HFFc6 (cell line): ENCODE data around the gene NLGN2. TPM values are rescaled to one million over a fixed set of nuclear protein-coding genes. Genes with fewer than 3 reads are reported as not detected.

ENCODE experiments used
- DNase-seq: peaks from one replicate; pipeline ENCODE4 v3.0.0-alpha.2; 2018
- H3K27ac Mint-ChIP-seq: 2 replicates; pipeline ENCODE4 v1.8.0; 2020; ENCODE audit warnings: mild to moderate bottlenecking, mixed read lengths
- H3K27me3 Mint-ChIP-seq: 2 replicates; pipeline ENCODE4 v1.8.0; 2021; ENCODE audit warnings: mild to moderate bottlenecking, moderate library complexity, mixed read lengths; ENCODE audit not compliant: insufficient read depth
- H3K36me3 Mint-ChIP-seq: 2 replicates; pipeline ENCODE4 v1.8.0; 2021; ENCODE audit warnings: low read depth, mixed read lengths
- H3K4me1 Mint-ChIP-seq: 2 replicates; pipeline ENCODE4 v1.8.0; 2020; ENCODE audit warnings: low read depth, mixed read lengths
- H3K4me3 Mint-ChIP-seq: 2 replicates; pipeline ENCODE4 v1.8.0; 2020; ENCODE audit warnings: mild to moderate bottlenecking, moderate library complexity, mixed read lengths
- H3K9me3 Mint-ChIP-seq: 2 replicates; pipeline ENCODE4 v1.8.0; 2020; ENCODE audit warnings: mild to moderate bottlenecking, mixed read lengths
- CTCF ChIP-seq: fragments of 200-600 bp; sonication (generic); IDR thresholded peaks from 2 replicates; pipeline ENCODE4 v1.5.0; 2021; ENCODE audit warnings: antibody characterized with exemption, mild to moderate bottlenecking
- total RNA-seq, 6 experiments: library from RNA; stranded (reverse); fragmentation: NEBNext Ultra II Directional; extraction: Animal tissue kit (Norgen Biotek cat#: 25700); gene quantifications; 2 replicates in 1 of 6; 3 replicates in 5 of 6; pipeline ENCODE4 v1.2.3, GENCODE V29; 2021

The NLGN2 gene
- total RNA-seq, 6 experiments from 2014 or later, result 41.3 to 57.3 (median 46.2) TPM

GRCh38 chr17:7466318-7466638 lies 58.6 kb downstream of the NLGN2 start:
- H3K36me3 Mint-ChIP-seq, result peaks cover 6% of the 10 kb centered on the region; the same call in 1 of the 2 replicates
- H3K27ac Mint-ChIP-seq, result peak overlapping the region; percentile 69; the same call in 1 of the 2 replicates
- H3K27me3 Mint-ChIP-seq, result peaks cover 2% of the 10 kb centered on the region; the same call in 1 of the 2 replicates
- H3K9me3 Mint-ChIP-seq, result no peaks in the 10 kb centered on the region
- no peak overlapping the region for H3K4me3 Mint-ChIP-seq
- peaks cover 11% of the 10 kb centered on the region for H3K4me1 Mint-ChIP-seq
- TF ChIP-seq CTCF, result no peak
- DNase-seq, result no peak

GRCh38 chr17:7466639-7467341 lies 59.1 kb downstream of the NLGN2 start:
- no peak for TF ChIP-seq CTCF
- H3K36me3 Mint-ChIP-seq, result peaks cover 4% of the 10 kb centered on the region; the same call in 1 of the 2 replicates
- H3K4me1 Mint-ChIP-seq, result peaks cover 11% of the 10 kb centered on the region
- DNase-seq, result peak; percentile 53
- peaks cover 2% of the 10 kb centered on the region for H3K27me3 Mint-ChIP-seq
- peak overlapping the region; percentile 69 for H3K27ac Mint-ChIP-seq
- no peaks in the 10 kb centered on the region for H3K9me3 Mint-ChIP-seq
- H3K4me3 Mint-ChIP-seq, result no peak overlapping the region; the same call in 1 of the 2 replicates

GRCh38 chr17:7467498-7467897 lies 59.9 kb downstream of the NLGN2 start:
- peaks cover 11% of the 10 kb centered on the region for H3K4me1 Mint-ChIP-seq
- DNase-seq, result no peak
- no peak for TF ChIP-seq CTCF

GRCh38 chr17:7468290-7468689 lies 60.6 kb downstream of the NLGN2 start:
- Mint-ChIP-seq H3K27me3 (peaks cover 2% of the 10 kb centered on the region), H3K36me3 (peaks cover 4% of the 10 kb centered on the region; the same call in 1 of the 2 replicates), H3K27ac (peak overlapping the region; percentile 3; the same call in 1 of the 2 replicates), H3K4me3 (no peak overlapping the region), H3K4me1 (peaks cover 11% of the 10 kb centered on the region), H3K9me3 (no peaks in the 10 kb centered on the region)
- DNase-seq, result no peak
- TF ChIP-seq CTCF, result no peak

More at GRCh38 chr17:7467498-7467897, 59.9 kb downstream of the NLGN2 start:
- Mint-ChIP-seq H3K27ac (no peak overlapping the region; the same call in 1 of the 2 replicates), H3K27me3 (peaks cover 2% of the 10 kb centered on the region), H3K4me3 (no peak overlapping the region), H3K36me3 (peaks cover 4% of the 10 kb centered on the region; the same call in 1 of the 2 replicates), H3K9me3 (no peaks in the 10 kb centered on the region)

- no peaks in the 10 kb centered on the region; the same call in none of the 2 replicates for H3K27me3 Mint-ChIP-seq
Measured at GRCh38 chr17:7468804-7469389, 61.3 kb downstream of the NLGN2 start.

More at GRCh38 chr17:7468804-7469389, 61.3 kb downstream of the NLGN2 start:
- peaks cover 11% of the 10 kb centered on the region for H3K4me1 Mint-ChIP-seq
- peaks cover 4% of the 10 kb centered on the region; the same call in 1 of the 2 replicates for H3K36me3 Mint-ChIP-seq
- peak overlapping the region; percentile 3; the same call in 1 of the 2 replicates for H3K27ac Mint-ChIP-seq
- H3K9me3 Mint-ChIP-seq, result no peaks in the 10 kb centered on the region
- DNase-seq, result no peak
- no peak overlapping the region for H3K4me3 Mint-ChIP-seq
- TF ChIP-seq CTCF, result no peak

Other genes with a start within 250 kb of the NLGN2 start
- 1 to 10 TPM in 2 of 6 experiments, under 1 TPM in 4; 0.71 to 1.4 (median 0.83) TPM for gene ASGR1, start 228.5 kb upstream of the NLGN2 start, total RNA-seq
- 10 to 100 TPM; 27.8 to 34.3 (median 28.1) TPM for gene DLG4, start 188.0 kb upstream of the NLGN2 start, total RNA-seq
- 100 to 1,000 TPM; 378 to 463 (median 405) TPM for gene ACADVL, start 187.9 kb upstream of the NLGN2 start, total RNA-seq
- gene DVL2, start 173.3 kb upstream of the NLGN2 start, total RNA-seq, result 10 to 100 TPM; 24.9 to 29.1 (median 27.0) TPM
- 10 to 100 TPM; 57.0 to 75.0 (median 68.2) TPM for gene PHF23, start 168.4 kb upstream of the NLGN2 start, total RNA-seq
- gene GABARAP, start 165.4 kb upstream of the NLGN2 start, total RNA-seq, result 100 to 1,000 TPM; 399 to 470 (median 426) TPM
- gene CTDNEP1, start 156.1 kb upstream of the NLGN2 start, total RNA-seq, result 100 to 1,000 TPM; 127 to 168 (median 146) TPM
- 10 to 100 TPM; 28.7 to 36.1 (median 34.0) TPM for gene ELP5, start 155.6 kb upstream of the NLGN2 start, total RNA-seq
- 1 to 10 TPM in 4 of 6 experiments, under 1 TPM in 2; 0.43 to 3.0 (median 1.7) TPM for gene CLDN7, start 145.4 kb upstream of the NLGN2 start, total RNA-seq
- gene SLC2A4, start 126.1 kb upstream of the NLGN2 start, total RNA-seq, result under 1 TPM in 5 of 6 experiments, not detected in 1; 0.07 to 0.09 (median 0.09) TPM
- not detected for gene YBX2, start 113.2 kb upstream of the NLGN2 start, total RNA-seq
- 1,000 to 10,000 TPM; 1,011 to 1,116 (median 1,072) TPM for gene EIF5A, start 100.2 kb upstream of the NLGN2 start, total RNA-seq
- gene GPS2, start 92.5 kb upstream of the NLGN2 start, total RNA-seq, result 10 to 100 TPM; 34.7 to 45.2 (median 40.7) TPM
- 10 to 100 TPM; 18.7 to 24.6 (median 20.4) TPM for gene NEURL4, start 78.5 kb upstream of the NLGN2 start, total RNA-seq
- gene ACAP1, start 71.3 kb upstream of the NLGN2 start, total RNA-seq, result 1 to 10 TPM; 3.2 to 6.4 (median 4.9) TPM
- 10 to 100 TPM; 11.2 to 14.5 (median 12.6) TPM for gene KCTD11, start 55.7 kb upstream of the NLGN2 start, total RNA-seq
- not detected for gene TMEM95, start 52.7 kb upstream of the NLGN2 start, total RNA-seq
- gene TNK1, start 26.8 kb upstream of the NLGN2 start, total RNA-seq, result under 1 TPM; 0.20 to 0.41 (median 0.26) TPM
- 100 to 1,000 TPM in 1 of 6 experiments, 10 to 100 TPM in 5; 85.6 to 114 (median 98.5) TPM for gene PLSCR3, start 13.3 kb upstream of the NLGN2 start, total RNA-seq
- gene TMEM256, start 3.7 kb upstream of the NLGN2 start, total RNA-seq, result 10 to 100 TPM; 52.2 to 79.1 (median 72.3) TPM
- gene SPEM1, start 12.5 kb downstream of the NLGN2 start, total RNA-seq, result not detected
- gene SPEM2, start 17.8 kb downstream of the NLGN2 start, total RNA-seq, result not detected
- not detected for gene SPEM3, start 21.0 kb downstream of the NLGN2 start, total RNA-seq
- gene TMEM102, start 27.6 kb downstream of the NLGN2 start, total RNA-seq, result 1 to 10 TPM; 2.2 to 2.9 (median 2.8) TPM
- gene FGF11, start 31.7 kb downstream of the NLGN2 start, total RNA-seq, result under 1 TPM in 3 of 6 experiments, not detected in 3; 0.10 to 0.31 (median 0.24) TPM
- gene CHRNB1, start 37.2 kb downstream of the NLGN2 start, total RNA-seq, result 1 to 10 TPM; 2.0 to 2.8 (median 2.4) TPM
- 10 to 100 TPM; 62.7 to 75.9 (median 68.6) TPM for gene ZBTB4, start 71.8 kb downstream of the NLGN2 start, total RNA-seq
- gene SLC35G6, start 73.6 kb downstream of the NLGN2 start, total RNA-seq, result not detected
- gene POLR2A, start 76.5 kb downstream of the NLGN2 start, total RNA-seq, result 100 to 1,000 TPM; 111 to 127 (median 118) TPM
- gene TNFSF12, start 141.2 kb downstream of the NLGN2 start, total RNA-seq, result 10 to 100 TPM; 22.0 to 28.3 (median 25.4) TPM
- gene TNFSF13, start 150.9 kb downstream of the NLGN2 start, total RNA-seq, result 1 to 10 TPM; 1.2 to 2.8 (median 1.5) TPM
- gene SENP3, start 154.1 kb downstream of the NLGN2 start, total RNA-seq, result 10 to 100 TPM; 53.9 to 70.3 (median 60.3) TPM
- gene CD68, start 171.8 kb downstream of the NLGN2 start, total RNA-seq, result 10 to 100 TPM; 46.6 to 71.7 (median 68.5) TPM
- 10 to 100 TPM; 59.2 to 91.2 (median 68.6) TPM for gene MPDU1, start 176.0 kb downstream of the NLGN2 start, total RNA-seq
- gene SOX15, start 182.2 kb downstream of the NLGN2 start, total RNA-seq, result 1 to 10 TPM in 1 of 6 experiments, under 1 TPM in 5; 0.62 to 1.0 (median 0.81) TPM
- gene FXR2, start 207.1 kb downstream of the NLGN2 start, total RNA-seq, result 10 to 100 TPM; 49.3 to 62.3 (median 51.5) TPM
- gene SAT2, start 220.0 kb downstream of the NLGN2 start, total RNA-seq, result 10 to 100 TPM; 39.2 to 55.0 (median 43.5) TPM
- 1 to 10 TPM in 1 of 6 experiments, under 1 TPM in 5; 0.36 to 1.2 (median 0.79) TPM for gene SHBG, start 222.3 kb downstream of the NLGN2 start, total RNA-seq
- not detected for gene ATP1B2, start 243.1 kb downstream of the NLGN2 start, total RNA-seq